ENCODE results near the gene PHLPP1.

- TF ChIP-seq EZH2 (IDR thresholded peaks at IDR 0.05) (no peak), POLR2AphosphoS5 (IDR thresholded peaks at IDR 0.05; ENCODE audit: borderline replicate concordance, low read depth, low read length) (no peak), FOXP2 (optimal IDR thresholded peaks at IDR 0.05; ENCODE audit: control extremely low read depth, extremely low read length, insufficient read depth) (no peak)
These were observed 258.3 kb downstream of the PHLPP1 start for GRCh38 chr18:62973689-62974088.
